ENCODE measurements around the gene NLGN4X.

NLGN4X gene

DNA sequence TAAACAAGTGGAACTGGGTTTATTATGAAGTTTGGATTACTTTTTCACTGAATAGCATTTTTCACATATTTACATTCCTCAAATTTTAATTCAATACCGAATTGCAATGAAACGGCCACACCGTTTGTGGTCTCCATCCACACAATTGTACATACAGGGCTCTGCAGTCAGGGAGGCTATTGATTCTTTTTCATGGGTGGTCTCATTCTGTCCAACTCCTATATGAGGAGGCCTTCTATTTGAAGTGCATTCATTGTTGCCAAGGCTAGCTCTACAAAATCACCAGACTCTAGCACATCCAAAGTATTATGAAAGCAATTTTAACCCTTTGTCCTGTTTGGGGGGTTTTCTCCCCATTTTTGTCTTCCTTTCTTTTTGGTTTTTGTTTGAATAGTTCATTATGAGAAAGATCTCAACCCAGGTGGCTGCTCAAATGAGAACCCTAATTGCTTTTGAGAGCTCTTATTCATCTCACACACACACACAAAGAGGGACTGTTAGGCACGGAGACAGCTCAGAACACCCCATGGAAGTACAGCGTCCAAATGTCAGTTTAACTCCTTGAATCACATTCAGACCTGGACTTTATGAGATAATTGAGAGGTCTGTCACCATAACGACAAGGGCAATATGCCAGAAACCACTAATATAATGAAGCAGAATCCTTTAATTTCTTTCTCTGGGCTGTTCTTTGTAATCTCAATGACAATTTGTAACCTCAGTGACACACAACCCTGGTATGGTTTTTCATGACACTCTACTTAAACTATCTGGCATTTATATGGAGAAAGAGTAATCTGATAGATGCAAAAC lies 79.4 kb downstream of the NLGN4X start:
- DNase-seq = no peak

DNA sequence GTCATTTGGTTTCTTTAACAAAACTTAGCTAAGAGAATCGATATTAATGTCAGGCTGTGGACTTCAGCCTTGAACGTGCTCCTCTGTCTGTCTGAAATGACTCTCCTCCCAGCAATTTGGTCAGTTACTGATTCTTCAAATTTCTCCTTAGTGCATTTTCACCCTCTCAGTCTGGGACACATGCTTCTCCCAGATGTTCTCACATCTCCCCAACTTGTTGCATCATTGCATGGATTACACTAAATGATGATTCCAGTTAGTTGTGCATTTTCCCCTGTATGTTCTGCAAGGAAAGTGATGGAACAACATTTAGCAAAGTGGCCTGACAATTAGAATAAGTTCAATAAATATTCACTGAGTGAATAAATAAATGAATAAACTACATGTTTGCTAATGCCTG lies 94.4 kb downstream of the NLGN4X start:
- DNase-seq = no peak

DNA sequence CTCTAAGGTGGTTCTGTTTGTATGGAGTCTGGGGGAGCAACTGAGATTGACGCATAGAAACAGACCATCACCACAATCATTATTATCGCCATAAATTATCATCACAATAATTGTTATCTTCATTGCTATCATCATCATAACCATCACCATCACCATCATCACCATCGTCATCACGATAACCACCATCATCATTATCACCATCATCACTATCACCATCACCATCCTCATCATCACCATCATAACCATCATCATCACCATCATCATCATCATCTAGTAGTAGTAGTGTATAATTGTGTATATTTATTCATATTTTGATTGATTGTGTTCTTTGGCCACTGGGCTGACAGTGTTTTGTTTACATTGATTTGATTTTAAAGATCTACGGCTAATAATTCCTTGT lies 95.7 kb downstream of the NLGN4X start:
- no peak for DNase-seq

DNA sequence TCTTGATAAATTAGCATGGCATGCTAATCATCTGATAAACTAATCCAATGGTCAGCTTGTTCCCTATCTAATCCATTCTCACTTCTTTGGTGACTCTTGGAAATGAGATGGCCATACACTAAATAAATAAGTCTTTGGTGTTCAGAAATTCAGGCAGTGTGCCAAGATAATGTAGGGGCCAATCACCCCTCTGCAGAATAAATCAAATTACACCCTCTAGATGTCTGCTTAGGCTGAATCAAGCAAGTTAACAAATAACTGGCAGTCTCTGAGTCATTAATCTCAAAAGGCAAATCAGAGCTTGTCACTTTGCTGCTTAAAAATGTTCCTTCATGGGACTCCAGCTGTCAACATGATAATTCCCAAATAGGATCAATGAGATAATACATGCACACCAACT lies 97.4 kb downstream of the NLGN4X start:
- no peak for DNase-seq

DNA sequence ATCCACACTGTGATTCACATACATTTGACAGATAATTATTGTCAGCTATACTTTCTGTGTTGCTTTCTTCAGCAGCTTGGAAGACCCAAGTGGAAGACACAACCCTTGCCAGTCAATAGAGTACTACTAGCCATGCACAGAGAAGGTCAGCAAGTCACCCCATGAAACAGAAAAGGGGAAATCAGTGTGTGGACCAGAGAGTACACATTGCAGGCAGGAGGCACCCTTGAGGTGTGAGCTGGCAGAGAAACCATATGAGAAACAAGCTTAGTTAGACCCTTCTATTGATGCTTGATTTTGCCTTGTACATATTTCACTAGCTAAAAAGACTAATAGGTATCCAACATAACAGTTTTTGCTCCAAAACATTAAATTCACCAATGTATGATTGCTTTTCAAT lies 99.5 kb downstream of the NLGN4X start:
- no peak for DNase-seq

DNA sequence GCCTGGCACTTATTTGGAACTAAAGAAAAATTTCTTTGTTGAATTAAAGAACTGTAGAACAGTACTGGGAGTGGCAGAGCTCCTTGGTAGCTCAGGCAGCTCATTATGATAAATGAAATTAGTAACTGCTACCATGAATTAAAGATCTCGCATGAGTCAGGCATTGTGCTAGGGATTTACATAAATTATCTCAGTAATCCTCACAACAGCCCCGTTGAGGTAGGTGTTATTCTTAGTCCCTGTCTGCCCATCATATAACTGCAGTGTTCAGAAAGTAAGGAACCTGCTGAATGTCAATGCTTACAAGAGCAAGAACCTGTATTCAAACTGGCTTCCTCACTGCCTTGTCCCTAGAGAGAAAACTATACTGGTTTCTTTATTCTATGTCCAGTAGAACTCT lies 108.3 kb downstream of the NLGN4X start:
- DNase-seq = no peak

DNA sequence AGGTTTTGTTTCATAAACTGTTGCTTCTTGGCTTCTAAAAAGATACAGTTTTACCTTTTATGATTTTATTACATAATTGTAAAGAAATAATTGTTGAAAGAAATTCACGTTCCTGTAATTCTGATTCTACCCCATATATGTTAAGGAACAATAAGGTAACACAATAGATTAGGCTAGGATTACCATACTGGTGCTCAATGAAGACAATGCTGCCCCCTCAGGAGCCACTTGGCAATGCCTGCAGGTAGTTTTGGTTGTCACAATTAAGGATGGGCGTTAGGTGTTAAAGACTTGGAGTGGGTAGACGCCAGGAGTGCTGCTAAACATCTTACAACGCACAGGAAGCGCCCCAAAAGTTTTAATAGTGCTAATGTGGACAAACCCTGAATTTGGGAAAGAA lies 133.2 kb downstream of the NLGN4X start:
- DNase-seq = no peak

DNA sequence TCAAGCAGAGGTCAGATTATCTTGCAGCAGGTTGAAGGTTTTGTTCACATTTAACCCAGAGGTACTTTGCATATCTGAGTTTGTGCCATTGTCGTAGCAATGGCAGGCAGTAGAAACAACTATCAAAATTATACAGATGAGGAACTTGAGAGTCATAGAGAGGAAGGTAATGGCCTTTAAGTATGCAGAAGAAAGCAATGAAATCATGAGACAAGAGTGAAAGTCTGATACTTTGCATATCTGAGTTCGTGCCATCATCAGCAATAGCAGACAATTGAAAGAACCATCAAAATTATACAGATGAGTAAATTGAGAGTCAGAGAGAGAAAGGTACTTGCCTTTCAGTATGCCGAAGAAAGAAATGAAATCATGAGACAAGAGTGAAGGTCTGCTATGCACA lies 154.1 kb downstream of the NLGN4X start:
- DNase-seq = no peak

DNA sequence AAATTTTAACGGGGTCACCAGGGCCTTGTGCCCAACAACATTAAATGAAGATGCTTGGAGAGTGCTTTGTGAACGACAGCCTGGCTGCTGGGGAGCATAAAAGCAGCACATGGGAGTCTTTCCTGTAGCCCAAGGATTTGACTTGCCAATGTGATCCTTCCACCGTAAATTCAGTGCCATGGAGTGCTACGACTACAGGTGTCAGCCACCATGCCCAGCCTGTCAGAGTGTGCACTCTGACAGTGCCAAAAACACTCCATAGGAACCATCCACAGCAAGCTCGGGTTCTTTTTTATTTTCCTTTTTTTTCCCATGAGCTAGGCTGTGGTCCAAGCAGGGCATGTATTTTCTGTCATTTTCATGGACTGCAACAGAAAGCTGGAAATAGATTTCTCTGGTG lies 156.9 kb downstream of the NLGN4X start:
- no peak for DNase-seq

DNA sequence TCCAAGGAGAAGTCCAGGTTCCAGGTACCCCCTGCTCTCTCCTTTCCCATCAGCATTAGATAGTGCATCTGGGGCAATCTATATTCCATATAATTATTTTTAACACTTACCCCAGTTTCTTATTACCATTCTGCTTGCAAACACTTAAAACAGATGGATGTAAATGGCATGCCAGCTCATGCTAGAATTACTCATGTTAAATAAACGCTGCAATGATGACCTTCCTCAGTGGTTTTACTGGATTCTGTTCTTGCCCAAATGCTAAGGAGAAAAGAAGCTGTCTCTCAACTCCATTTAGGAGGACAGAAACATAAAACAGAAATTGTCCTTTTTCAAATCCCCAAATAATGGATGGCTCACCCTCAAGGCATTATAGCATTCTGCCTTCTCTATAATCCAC lies 161.1 kb downstream of the NLGN4X start:
- no peak for DNase-seq

DNA sequence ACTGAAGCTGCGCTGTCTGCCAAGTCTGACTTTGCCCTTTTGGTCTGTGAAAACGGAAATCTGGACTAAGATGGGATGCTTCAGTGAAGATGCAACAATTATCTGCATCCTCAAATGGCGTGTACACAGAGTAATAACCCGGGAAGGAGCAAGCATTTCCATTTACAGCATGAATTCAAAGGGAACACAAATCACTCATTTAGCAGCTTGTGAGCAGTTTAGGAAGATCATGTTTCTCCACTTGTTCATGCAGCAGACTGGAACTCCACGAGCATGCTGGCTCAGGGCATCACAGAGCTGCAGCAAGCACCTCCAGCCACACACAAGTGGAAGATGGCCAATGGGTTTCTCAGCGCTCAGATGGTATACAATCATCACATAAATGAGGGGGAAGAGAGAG lies 175.5 kb downstream of the NLGN4X start:
- no peak for DNase-seq

DNA sequence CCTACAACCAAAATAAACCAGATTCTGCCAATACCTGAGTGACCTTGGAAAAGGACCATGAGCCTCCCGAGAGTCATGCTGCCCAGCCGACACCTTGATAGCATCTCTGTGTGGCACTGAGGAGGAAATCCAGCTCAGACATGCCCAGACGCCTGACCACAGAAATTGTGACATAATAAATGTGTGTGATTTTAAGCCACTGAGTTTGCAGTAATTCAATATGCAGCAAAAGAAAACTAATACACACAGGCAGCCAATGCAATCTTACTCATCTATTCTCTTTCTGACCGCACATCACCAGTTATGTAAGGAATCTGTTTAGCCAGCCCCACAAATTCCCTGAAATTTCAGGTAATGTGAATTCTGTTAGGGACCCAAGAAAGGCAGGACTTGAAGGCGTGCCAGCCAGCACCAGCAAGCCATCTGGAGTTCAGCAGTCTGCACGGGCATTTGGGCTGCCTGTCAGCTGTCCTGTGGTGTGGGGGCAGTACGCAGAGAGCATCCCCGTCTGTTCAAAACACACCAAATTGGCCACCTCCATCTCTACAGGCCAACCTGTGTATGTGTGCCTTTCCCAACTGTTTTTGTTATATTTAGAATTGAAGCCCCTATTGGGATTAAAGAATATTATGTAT lies 176.4 kb downstream of the NLGN4X start:
- no peak for DNase-seq

DNA sequence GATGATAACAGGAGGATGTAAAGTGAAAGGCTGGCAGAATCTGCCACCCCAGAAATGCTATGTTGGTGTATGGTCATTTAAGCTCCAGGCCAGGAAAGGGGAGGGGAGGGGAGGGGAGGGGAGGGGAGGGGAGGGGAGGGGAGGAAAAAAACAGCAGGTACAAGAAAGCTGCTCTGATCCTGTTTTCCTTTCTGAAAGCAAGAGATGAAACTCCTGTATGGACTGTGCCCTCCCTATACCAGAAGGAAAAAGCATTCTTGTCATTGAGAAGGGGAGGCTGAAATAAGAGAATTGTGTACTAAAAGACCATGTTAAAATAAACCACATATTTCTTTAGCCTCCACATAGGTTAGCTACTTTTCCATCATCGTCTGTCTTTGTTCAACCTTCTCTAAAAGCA lies 179.5 kb downstream of the NLGN4X start:
- no peak for DNase-seq

DNA sequence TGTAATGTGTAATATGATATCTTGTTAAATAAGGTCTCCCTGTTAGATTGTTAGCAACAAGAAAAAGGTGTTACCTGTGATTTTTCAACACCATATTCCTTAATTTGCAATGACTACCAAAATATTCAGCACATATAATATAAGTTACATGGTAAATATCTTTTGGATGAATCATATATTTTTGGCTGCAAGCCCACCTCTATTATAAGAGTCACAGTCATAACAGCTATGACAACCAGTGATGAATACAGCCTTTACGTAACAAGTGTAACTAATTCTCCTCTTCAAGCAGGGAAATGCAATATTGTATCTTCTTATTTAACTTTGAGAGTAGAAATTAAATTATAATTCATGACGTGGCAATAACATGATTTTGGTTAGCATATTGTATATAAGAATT lies 187.0 kb downstream of the NLGN4X start:
- DNase-seq = no peak

DNA sequence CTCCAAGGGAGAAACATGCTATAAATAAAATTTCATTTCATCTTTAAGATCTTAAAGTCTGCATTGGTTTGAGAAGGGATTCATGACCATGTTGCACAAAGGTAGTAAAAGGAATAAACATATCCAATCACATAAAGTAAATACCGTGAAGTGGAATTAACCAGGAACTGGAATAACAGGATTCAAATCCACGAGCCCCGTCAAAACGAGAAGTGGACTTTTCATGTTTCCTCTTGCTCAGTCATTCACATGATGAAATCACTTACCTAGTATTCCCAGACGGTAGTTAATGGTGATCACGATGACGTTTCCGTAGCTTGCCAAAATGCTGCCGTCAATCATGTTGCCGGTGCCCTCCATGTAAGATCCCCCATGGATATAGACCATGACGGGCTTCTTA lies 199.7 kb downstream of the NLGN4X start:
- no peak for DNase-seq

DNA sequence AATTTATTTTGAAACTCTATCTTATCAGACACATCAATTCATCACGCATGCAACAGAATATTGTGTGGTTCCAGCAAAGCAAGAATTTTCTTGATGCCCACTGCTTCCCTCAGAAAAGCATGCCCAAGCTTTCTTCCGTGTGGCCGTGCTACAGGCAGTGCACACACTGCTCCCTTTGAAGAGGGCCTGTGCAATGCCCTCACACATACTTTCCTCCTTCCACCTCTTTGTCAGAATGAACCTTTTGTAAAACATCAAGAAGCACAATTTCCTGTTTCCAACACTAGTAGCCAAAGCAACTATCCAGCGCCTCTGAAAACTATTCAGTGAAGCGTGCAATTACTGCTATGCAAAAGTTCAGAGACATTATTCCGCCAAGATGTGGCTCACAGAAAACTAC lies 201.7 kb downstream of the NLGN4X start:
- no peak for DNase-seq

DNA sequence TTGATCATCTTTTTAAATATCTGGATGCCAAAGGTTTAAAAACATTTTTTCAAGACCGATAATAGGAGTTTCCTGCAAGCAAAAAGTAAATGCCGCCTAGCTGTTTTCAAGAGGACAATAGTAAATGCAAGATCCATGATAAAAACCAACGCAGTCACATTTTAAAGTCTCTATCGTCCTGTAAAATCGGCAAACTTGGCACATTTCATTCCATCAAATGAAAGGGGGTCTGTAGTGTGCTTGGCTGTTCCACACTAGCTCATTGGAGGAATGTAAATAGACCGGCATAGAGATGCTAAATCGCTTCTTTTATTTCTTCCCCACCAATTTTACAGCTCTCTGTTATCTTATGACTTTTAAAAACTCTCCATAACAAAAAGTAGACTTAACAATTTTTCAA lies 202.2 kb downstream of the NLGN4X start:
- DNase-seq = no peak

DNA sequence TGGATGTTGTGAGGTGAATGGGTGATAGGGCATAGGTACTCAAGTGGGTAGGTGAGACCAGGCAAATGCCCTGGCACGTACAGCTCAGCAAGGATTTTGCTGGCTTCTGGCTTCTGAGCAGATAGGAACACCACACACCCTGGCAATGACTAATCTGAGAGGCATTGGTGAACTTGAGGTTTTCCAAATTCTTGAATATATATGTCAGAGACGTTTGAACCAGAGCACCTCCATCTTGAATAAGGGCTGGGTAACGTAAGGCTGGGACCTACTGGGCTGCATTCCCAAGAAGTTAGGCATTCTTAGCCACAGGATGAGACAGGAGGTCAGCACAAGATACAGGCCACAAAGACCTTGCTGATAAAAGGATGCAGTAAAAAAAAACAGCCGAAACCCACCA lies 204.5 kb downstream of the NLGN4X start:
- no peak for DNase-seq

DNA sequence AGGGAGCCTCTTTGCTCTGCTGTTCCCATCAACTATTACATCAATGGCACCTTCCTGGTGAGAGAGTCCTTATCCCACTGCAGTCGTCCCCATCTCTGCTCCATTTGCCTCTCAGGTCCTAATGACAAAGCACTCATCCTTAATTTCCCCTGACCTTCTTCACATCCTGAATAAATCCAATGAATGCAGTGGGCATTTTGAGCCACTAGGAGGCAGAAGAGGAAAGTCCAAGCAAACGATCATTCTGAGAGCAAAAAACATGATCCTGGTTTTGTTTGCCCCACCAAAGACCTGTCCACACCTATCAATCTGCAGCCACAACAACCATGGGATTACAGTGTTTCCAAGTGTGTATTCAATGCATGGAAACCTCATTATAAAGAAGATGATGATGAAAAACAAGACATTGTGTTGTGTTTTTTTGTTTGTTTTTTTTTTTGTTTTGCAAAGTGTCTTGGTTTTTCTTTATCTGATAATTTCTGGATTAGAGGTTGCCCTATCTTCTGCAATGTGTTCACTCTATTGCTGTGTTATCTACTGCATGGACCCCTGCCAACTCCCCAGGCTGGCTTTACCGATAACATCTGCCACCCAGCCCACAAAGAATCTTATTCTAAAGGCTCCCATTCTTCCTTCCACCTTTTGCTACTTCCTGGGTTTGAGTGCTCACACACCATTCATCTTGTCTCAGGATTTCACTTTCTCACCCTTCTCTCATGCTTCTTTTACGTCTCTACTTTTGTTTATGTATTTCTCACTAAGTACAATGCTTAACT lies 207.2 kb downstream of the NLGN4X start:
- DNase-seq = no peak

DNA sequence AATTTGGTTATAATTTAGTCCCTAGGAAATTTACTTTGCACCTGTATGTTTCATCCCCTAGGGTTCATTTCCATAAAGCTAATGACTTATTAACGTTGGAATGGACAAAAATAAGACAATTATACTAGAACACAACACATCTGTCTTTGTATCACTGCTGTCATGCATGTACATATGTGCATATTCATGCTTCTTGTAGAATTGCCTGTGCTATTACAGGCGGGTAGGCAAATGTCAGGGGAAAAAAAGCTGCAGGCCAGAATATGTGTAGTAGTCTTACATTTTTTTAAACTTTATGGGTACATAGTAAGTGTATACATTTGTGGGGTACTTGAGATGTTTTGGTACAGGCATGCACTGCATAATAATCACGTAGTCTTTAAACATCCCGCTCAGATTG lies 209.6 kb downstream of the NLGN4X start:
- DNase-seq = no peak

DNA sequence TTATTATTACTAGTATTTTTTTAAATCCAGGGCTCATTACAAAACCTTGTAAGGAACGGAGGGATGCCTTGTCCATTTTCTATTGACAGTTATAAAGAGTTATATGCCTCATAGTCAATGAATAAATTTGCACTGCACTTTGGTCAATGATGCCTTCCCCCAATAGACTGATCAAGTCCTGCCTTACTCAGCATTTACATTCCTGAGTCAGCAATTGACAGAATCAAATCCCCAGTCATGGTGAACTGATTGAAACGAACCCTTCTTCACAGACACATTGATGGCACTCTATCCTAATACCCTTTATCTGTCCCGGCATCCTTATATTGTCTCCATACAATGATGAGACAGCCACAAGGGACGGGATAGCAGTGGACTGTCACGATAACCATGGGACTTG lies 213.2 kb downstream of the NLGN4X start:
- no peak for DNase-seq

DNA sequence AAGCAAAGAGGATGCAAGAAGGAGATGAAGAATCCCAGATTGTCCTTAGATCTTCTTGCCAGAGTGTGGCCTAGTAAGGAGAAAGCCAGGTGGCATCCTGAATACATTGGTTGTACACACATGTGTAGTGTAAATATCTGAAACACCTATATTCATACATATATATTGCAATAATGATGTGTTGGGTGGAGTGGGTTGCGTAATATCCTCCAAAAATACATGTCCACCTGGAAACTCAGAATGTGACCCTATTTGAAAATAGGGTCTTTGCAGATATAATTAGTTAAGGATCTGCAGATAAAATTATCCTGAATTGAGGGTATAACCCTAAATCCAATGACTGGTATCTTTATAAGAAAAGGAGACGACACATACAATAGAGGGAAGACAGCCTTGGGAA lies 216.3 kb downstream of the NLGN4X start:
- DNase-seq = no peak

DNA sequence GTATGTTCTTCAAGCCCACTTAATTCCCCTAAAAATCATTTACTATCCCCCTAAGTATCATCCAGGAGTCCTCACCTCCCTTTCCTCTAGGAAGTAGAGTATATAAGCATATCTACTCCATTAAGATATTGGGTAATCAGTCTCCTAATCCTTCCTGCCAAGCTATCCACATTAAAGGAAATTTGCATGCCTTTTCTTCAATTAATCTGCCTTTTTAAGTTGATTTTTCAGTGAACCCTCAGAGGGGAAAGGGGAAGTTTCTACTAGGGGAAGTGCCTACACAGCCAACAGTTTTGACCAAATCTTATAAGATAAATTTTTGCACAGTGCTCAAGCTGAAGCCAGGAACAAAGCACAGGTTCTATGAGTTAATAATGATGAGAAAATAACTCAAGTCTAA lies 222.8 kb downstream of the NLGN4X start:
- no peak for DNase-seq

DNA sequence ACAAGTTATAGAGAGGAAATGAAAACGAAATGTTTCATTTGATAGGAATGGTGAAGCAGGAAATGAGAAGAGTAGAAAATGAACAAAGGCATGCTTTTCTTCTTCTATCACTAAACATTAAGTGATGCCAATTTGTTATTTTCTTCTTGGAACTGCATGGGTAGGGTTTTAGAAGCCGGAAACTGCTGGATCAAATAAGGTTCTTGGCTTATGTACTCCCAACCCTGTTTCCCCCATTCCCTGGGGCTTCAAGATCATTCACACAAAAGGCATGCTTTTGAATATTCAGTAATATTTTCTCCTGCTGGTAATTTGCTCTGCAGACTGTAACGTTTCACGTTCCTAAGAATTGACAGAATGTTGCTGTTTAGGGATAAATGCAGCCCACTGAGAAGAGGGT lies 224.1 kb downstream of the NLGN4X start:
- DNase-seq = no peak

Measured in HCEC 1CT (cell line).